ENCODE results near the gene SETD3. TPM values are rescaled to one million over a fixed set of nuclear protein-coding genes. Genes with fewer than 3 reads are reported as not detected.

The SETD3 gene
- total and polyA plus RNA-seq, 2 of the 8 experiments (the other 6 are each of a cell fraction or from before 2014, with no cell fraction given): 24.0 to 64.0 TPM

GRCh38 chr14:99361596-99362215, 119.0 kb downstream of the SETD3 start:
- FAIRE-seq: no peak
- H2AFZ ChIP-seq (ENCODE audit: low read length): no peak overlapping the region
- H3K79me1 ChIP-seq (ENCODE audit: low read depth, low read length): no peaks in the 10 kb centered on the region
- H2BK120ac ChIP-seq (replicated peaks; ENCODE audit: low read depth, low read length): no peak overlapping the region
- no peak for DNase-seq (ENCODE audit: low read depth in 1 of 2, low spot score in 2 of 2)
- H4K5ac ChIP-seq (ENCODE audit: insufficient read length, low read depth, low read length): no peak overlapping the region
- H3K4ac ChIP-seq (replicated peaks; ENCODE audit: insufficient read length, low read depth, low read length): no peak overlapping the region
- H3K9ac ChIP-seq (replicated peaks in 1 of 4; ENCODE audit: extremely low read depth in 1 of 4, low read depth in 3 of 4, low read length in 3 of 4): no peak overlapping the region
- no peaks in the 10 kb centered on the region; a peak in 1 of 7 replicates for H3K27me3 ChIP-seq (replicated peaks in 1 of 4; ENCODE audit: control insufficient read depth in 3 of 4, extremely low read depth in 1 of 4, insufficient read depth in 3 of 4, low read length in 3 of 4)
- POLR2A ChIA-PET (ENCODE audit: partially characterized antibody): no interaction called here
- no peaks in the 10 kb centered on the region for H3K23me2 ChIP-seq (ENCODE audit: low read depth, low read length)
- peak overlapping the region; percentile 29; the same call in 1 of the 2 replicates for H2BK20ac ChIP-seq (ENCODE audit: low read length)
- no peak overlapping the region for H2BK5ac ChIP-seq (ENCODE audit: low read depth, low read length)
- H3K27ac ChIP-seq (ENCODE audit: low read depth, low read length): no peak overlapping the region
- no peaks in the 10 kb centered on the region for H3K79me2 ChIP-seq (ENCODE audit: control insufficient read depth in 1 of 2, insufficient read depth in 2 of 2, low read length in 2 of 2)
- CTCF ChIA-PET (ENCODE audit: partially characterized antibody): interaction anchor here (0.5 to 4.2 kb wide), 10 partner anchors 10 to 750 kb away, joined by 3 to 26 read pairs (median 4); no protein-coding TSS in a partner anchor
- no peak overlapping the region for H4K91ac ChIP-seq (replicated peaks; ENCODE audit: insufficient read length, low read length)
- H3K23ac ChIP-seq (ENCODE audit: insufficient read length): no peak overlapping the region
- no peaks in the 10 kb centered on the region for H4K20me1 ChIP-seq (replicated peaks in 1 of 2; ENCODE audit: control insufficient read depth in 1 of 2, insufficient read depth in 2 of 2, low read length in 2 of 2)
- no peak overlapping the region for H4K8ac ChIP-seq (ENCODE audit: extremely low read depth, insufficient read depth, low read length)
- H3K4me2 ChIP-seq (ENCODE audit: insufficient read depth in 1 of 2, low read depth in 2 of 2, low read length in 2 of 2): no peak overlapping the region
- H3K36me3 ChIP-seq (ENCODE audit: control insufficient read depth in 2 of 4, insufficient read depth in 4 of 4, low read length in 3 of 4): no peaks in the 10 kb centered on the region
- no peaks in the 10 kb centered on the region for H3K9me3 ChIP-seq (ENCODE audit: insufficient read depth in 2 of 2, low read depth in 1 of 2, low read length in 1 of 2)
- 92% methylated on average over 21 of the region's 21 CpGs; no CpG with 5 or more reads in 1 of the 2 experiments for WGBS, 2 experiments (ENCODE audit: extremely low coverage in 1 of 2, insufficient coverage in 1 of 2, insufficient read length in 1 of 2, insufficient replicate concordance in 2 of 2, low coverage in 1 of 2, low lambda C conversion rate in 2 of 2, missing lambda C conversion rate in 1 of 2)
- no peak overlapping the region for H3K14ac ChIP-seq (ENCODE audit: insufficient read length)
- no peak overlapping the region for H3K4me3 ChIP-seq (ENCODE audit: extremely low read depth in 1 of 4, insufficient read depth in 2 of 4, low read depth in 3 of 4, low read length in 4 of 4)
- no peak for TF ChIP-seq TCF12 (IDR thresholded peaks at IDR 0.05; ENCODE audit: low read depth, low read length)
- TF ChIP-seq SP2 (IDR thresholded peaks at IDR 0.05; ENCODE audit: low read length): no peak
- no peak for TF ChIP-seq CBX5 (IDR thresholded peaks at IDR 0.05; ENCODE audit: low read depth, low read length)
- TF ChIP-seq CTBP2 (IDR thresholded peaks at IDR 0.05; ENCODE audit: borderline replicate concordance, insufficient read depth, insufficient read length, low read length): no peak
- TF ChIP-seq SIX5 (IDR thresholded peaks at IDR 0.05; ENCODE audit: low read depth, low read length): no peak
- no peak for TF ChIP-seq HDAC2 (IDR thresholded peaks at IDR 0.05; ENCODE audit: borderline replicate concordance in 1 of 2, low read depth in 2 of 2, low read length in 2 of 2)
- no peak for TF ChIP-seq MAFK (IDR thresholded peaks at IDR 0.05; ENCODE audit: low read depth, low read length)
- no peak for TF ChIP-seq ZNF274 (IDR thresholded peaks at IDR 0.05; ENCODE audit: borderline replicate concordance, extremely low read depth, low read length)
- H2BK15ac ChIP-seq (ENCODE audit: low read length): 0 out of 2 replicates have a peak overlapping the region, but pooled peaks have one; percentile 5
- no peak overlapping the region for H3K56ac ChIP-seq (replicated peaks; ENCODE audit: insufficient read length, low read depth, low read length)
- H3K4me1 ChIP-seq (replicated peaks in 1 of 4; ENCODE audit: control insufficient read depth in 3 of 4, insufficient read depth in 4 of 4, low read length in 3 of 4): peaks cover 0 to 6% (median 2%) of the 10 kb centered on the region in 4 experiments; a peak in 4 of 7 replicates
- H2AK5ac ChIP-seq (ENCODE audit: low read depth, low read length): peak overlapping the region; percentile 5; the same call in 1 of the 2 replicates
- peak overlapping the region; percentile 68 for H2BK12ac ChIP-seq (ENCODE audit: low read depth, low read length)
- no peak overlapping the region for H3K18ac ChIP-seq (ENCODE audit: extremely low read depth, low read length)

Data from H1 (cell line).